ENCODE results near the gene NOS3. TPM values are rescaled to one million over a fixed set of nuclear protein-coding genes. Genes with fewer than 3 reads are reported as not detected.

NOS3 gene
- total RNA-seq, 1 donor from 2014 or later, result 0.78 TPM

DNA sequence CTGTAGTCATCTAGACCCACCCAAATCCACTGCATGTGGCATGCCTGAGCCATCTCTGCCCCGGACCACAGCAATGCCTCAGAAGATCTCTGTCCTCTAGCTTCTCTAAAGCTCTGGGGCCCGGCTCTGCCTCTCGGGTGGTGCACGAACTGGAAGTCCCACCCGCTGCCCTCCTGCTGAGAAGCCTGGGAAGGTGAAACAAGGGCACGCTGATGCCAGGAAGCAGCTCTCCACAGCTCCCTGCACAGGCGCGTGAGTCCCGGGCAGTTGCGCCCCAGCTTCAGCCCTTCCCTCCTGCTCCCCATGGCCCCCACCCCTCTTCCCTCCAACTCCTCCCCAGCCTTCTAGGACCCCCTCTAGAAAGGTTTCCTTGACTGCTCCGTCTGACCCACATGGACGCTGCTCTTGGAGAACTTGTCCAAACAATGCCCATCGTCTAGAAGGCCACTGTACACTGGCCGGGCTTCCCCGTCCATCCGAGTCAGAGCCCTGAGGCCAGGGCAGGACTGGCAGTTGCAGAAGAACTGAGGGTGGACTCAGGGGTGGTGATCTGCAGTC lies 25.5 kb upstream of the NOS3 start:
- no peak for DNase-seq

- no peak for DNase-seq
Measured at GRCh38 chr7:150966002-150966401, 24.8 kb upstream of the NOS3 start.

GRCh38 chr7:150967349-150967748 lies 23.5 kb upstream of the NOS3 start:
- no peak for DNase-seq

DNA sequence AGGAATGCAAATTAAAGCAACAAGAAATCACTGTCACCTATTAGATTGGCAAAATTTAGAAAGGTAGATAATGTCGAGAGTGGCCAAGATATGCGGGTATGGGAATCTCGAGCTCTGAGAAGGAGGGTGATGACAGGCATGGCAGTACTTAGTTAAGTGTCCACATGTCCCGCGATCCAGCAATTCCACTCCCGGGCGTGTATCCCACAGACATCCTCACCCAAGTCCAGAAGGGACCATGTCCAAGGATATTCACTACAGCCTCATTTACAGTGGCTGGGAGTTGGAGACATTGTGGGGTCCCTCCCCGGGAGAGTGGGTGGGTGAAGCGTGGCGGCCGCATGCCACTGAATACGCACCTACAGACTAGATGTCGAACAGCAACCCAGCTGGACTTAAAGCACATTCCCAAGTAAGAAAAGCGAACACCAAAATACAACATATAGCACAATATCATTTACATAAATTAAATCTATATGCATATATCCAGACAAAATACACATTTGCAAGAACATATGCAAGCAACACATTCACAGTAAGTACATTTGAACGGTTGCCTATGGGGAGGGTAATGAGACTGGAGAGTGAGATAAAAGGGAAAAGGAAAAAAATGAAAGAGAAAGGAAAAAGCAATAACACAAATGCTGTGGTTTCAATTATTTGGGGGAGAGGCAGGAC lies 22.6 kb upstream of the NOS3 start:
- DNase-seq, result no peak

GRCh38 chr7:150968734-150969372 lies 22.0 kb upstream of the NOS3 start:
- DNase-seq, result no peak

DNA sequence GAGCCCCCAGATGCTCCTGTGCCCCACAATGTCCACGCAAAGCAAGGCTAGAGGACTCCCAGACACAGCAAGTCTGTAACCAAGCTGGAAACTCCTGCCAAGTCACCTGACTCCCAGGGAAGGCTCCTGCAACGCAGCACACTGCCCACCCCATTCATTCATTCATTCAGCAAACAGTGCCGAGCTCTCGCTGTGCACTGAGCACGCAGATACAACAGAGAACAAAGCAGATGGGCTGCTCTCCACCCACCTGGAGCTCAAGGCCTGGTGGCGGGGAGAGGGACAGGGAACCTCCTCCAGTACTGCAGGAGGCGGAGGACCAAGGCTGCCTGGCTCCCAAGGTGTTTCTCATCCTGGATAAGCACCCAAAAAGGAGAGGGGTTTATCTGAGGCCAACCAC lies 21.3 kb upstream of the NOS3 start:
- DNase-seq, result no peak

GRCh38 chr7:150970424-150970823 lies 20.4 kb upstream of the NOS3 start:
- no peak for DNase-seq

GRCh38 chr7:150971242-150972022 lies 19.4 kb upstream of the NOS3 start:
- no peak for DNase-seq

- peak; percentile 58 for DNase-seq
Measured at GRCh38 chr7:150972023-150972468, 18.8 kb upstream of the NOS3 start.

DNA sequence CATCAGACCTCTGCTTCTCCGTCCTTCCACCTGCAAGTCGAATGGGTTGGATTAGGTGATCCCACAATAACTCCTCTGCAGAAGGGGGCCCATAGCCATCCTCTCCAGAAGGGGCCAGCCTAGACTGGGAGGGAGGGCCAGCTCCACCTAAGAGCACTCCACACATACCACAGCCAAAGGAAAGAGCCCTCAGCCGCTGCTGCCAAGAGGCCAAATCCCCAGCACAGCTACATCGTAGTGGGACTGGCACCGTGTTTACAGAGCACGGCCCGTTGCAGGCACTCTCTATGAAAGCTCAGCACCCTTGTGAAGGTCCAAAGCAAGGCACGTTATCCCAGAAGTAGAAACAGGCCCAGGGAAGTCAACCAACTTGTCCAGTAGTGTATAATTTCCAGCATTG lies 18.1 kb upstream of the NOS3 start:
- no peak for DNase-seq

- no peak for DNase-seq
Measured at GRCh38 chr7:150973571-150974451, 17.0 kb upstream of the NOS3 start.

GRCh38 chr7:150974468-150975391 lies 16.1 kb upstream of the NOS3 start:
- peak; percentile 39 for DNase-seq

DNA sequence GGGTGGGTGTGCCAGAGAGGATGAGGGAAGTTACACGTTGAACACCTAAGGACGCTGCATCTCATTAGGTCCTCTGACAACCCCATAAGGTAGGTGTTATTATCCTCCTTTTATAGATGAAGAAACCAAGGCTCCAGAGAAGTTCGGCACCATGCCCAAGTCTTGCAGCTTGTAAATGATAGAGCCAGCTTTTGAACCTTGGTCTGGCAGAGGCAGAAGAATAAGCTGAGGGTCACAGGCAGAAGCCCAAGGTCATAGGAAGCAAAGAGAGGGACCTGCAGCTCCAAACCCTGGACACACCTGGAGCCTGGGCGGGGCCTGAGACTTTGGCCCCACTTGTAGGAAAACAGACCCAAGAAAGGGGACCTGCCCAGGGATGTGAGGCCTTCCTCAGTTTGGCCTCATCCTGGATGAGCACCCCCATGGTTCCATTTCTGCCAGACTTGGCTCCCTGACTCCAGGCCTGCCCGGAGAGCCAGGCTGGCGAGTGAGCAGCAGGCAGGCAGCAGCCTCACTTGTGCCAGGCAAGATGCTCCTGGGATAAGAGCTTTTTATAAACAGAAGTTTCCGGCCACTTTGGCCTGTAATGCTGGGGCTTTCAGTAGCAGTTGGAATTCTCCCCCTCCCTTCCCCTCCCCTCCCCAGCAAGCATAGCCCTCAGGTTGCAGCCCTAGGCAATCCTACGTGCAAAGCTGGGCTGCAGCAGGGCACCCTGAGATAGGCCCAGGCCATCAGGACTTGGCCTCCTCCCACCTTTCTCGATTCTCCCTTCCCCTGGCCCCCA lies 15.1 kb upstream of the NOS3 start:
- no peak for DNase-seq

GRCh38 chr7:150976529-150977381 lies 14.1 kb upstream of the NOS3 start:
- DNase-seq, result no peak

DNA sequence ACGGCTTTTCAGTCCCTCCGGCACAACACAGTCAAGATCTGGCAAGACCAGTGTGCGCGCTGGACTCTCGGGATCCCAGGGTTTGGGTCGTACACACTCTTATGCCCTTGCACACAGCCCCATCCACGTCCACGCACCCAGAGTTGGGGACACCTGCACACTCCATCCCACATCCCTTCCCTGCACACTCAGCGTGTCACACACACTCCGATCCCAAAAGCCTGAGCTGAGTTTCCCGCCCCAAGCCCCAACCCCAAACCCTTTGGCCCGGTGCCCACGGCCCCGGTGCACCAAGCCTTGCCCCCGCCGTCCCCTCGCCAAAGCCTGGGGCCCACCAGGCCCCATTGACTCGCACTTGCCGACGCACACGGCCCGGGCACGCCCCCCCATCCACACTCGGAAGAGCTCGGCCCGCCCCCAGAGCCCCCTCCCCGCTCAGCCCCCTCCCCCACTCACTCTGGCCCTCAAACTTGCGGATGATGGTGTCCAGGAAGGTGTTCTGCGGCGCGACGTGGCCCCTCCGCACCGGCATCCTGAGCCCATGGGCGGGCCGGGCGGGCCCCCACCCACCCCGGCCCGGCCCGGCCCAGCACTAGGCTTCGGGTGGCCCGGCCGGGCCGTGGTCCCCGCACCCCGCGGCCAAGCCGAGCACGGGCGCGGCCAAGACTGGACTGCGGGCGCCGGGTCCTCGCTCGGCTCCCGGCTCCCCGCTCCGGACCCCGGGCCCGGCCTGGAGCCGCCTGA lies 13.3 kb upstream of the NOS3 start:
- no peak for DNase-seq

DNA sequence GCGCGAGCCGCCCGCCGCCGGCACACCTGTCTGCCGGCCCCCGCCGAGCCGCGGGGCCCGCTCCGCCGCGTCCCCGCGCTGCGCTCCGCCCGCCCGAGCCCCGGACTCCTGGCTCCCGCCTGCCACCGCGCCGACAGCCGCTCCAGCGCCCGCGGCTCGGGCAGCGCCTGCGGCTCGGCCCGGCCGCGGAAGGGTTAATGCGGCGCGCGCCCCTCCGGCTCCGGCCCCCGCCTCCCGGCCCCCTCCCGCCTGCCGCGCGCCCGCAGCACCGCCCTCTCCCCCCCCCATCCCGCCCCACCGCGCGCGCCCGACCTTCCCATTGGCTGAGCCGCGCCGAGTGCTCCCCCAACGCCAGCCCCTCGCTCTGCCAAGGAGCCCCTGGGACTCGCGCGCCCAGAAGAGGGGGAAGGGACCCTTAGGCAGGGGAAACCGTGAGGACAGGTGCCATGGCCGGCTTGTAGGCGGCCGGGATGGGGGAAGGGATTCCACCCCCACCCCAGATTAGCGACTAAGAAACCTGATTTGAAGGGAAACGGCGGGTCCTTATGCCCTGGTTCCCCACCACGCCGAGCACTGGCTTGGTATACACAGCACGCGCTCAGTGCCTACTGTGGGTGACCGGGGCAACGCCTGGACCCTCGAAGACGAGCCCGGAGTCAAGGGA lies 12.6 kb upstream of the NOS3 start, which contains the start of gene KCNH2:
Gene KCNH2, minus strand, starts transcription at position 196 of the 664 bp plus-strand sequence. CDS start 408 bp downstream, outside the sequence.
- peak; percentile 47 for DNase-seq

DNA sequence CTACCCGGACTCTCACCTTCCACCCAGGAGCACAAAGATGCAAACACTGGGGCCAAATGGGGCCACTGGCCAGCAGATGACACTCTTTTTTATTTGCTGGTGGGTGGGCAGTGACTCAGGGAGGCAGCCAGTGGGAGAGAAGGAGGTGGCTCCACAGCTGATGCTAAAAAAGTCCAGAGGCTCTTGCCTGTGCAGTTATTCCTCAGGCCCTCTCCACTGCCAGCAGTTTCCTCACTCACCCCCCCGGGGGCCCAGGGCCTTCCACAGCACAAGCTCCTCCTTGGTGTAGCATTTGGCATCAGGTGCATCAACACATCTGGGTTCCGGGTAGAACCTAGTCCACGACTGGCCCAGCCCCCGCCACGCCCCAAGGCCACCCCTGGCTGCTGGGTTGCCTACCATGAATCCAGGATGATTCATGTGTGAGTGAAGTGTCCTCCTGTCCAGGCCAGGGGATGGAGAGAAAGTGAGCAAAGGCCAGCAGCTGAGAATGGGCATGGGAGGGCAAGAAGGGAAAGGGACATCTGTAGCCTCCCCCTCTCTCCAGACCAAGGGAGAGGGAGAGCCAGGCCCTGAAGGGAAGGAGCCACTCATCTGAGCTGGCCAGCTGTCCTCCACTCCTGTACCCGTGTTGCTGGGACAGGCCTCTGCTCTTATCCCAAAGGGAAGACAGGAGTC lies 11.0 kb upstream of the NOS3 start:
- DNase-seq, result peak; percentile 51

All from occipital lobe (tissue), 2 donors.